Neuronal stem cell (in vitro differentiated cells): Measurements from ENCODE around the gene ASPG.

Experiments
- DNase-seq: peaks from one replicate; pipeline ENCODE4 v3.0.0-alpha.2; 2013; ENCODE audit warnings: low spot score
- H2AFZ ChIP-seq: one replicate; pipeline ENCODE4 v1.6.1; 2013; ENCODE audit warnings: mild to moderate bottlenecking, low read length, inconsistent platforms
- H2AK5ac ChIP-seq: 2 replicates; pipeline ENCODE4 v1.6.1; 2013; ENCODE audit warnings: low read depth, mild to moderate bottlenecking, inconsistent platforms, low read length, moderate library complexity, mixed read lengths
- H2BK120ac ChIP-seq: 2 replicates; pipeline ENCODE4 v1.6.1; 2013; ENCODE audit warnings: low read depth, mild to moderate bottlenecking, inconsistent platforms, low read length, moderate library complexity, mixed read lengths
- H2BK12ac ChIP-seq: one replicate; pipeline ENCODE4 v1.6.1; 2013; ENCODE audit warnings: low read length, inconsistent platforms
- H2BK15ac ChIP-seq: 2 replicates; pipeline ENCODE4 v1.6.1; 2013; ENCODE audit warnings: mild to moderate bottlenecking, low read length, inconsistent platforms, mixed read lengths
- H2BK5ac ChIP-seq: one replicate; pipeline ENCODE4 v1.6.1; 2013; ENCODE audit warnings: inconsistent platforms, mild to moderate bottlenecking, low read length, moderate library complexity
- H3K14ac ChIP-seq: one replicate; pipeline ENCODE4 v1.6.1; 2013; ENCODE audit warnings: low read length, inconsistent platforms
- H3K18ac ChIP-seq: 2 replicates; pipeline ENCODE4 v1.6.1; 2013; ENCODE audit warnings: low read length, inconsistent platforms
- H3K23ac ChIP-seq: 2 replicates; pipeline ENCODE4 v1.6.1; 2013; ENCODE audit warnings: low read depth, mild to moderate bottlenecking, mixed read lengths, low read length, inconsistent platforms; ENCODE audit not compliant: poor library complexity
- H3K27ac ChIP-seq: replicated peaks from 3 replicates; pipeline ENCODE4 v1.5.1; 2013; ENCODE audit warnings: low read length, inconsistent platforms
- H3K27me3 ChIP-seq, 3 experiments: 2 replicates each; pipeline ENCODE4 v1.6.1; 2013; ENCODE audit warnings: low read length in 3 of 3, mild to moderate bottlenecking in 2 of 3, inconsistent platforms in 1 of 3, low read depth in 1 of 3, mixed read lengths in 1 of 3, moderate library complexity in 1 of 3; ENCODE audit not compliant: control insufficient read depth in 3 of 3, insufficient read depth in 3 of 3
- H3K36me3 ChIP-seq, 2 donors: replicated peaks in 1 of 2; 2 replicates each; pipeline ENCODE4 v1.6.1; 2013; ENCODE audit warnings: low read length in 2 of 2; ENCODE audit not compliant: control insufficient read depth in 2 of 2, insufficient read depth in 2 of 2
- H3K4ac ChIP-seq: 2 replicates; pipeline ENCODE4 v1.6.1; 2013; ENCODE audit warnings: inconsistent platforms, mild to moderate bottlenecking, low read length, moderate library complexity
- H3K4me1 ChIP-seq, 2 donors: 1 replicate in 1 of 2; 2 replicates in 1 of 2; pipeline ENCODE4 v1.6.1; 2013; ENCODE audit warnings: low read length in 2 of 2, low read depth in 1 of 2; ENCODE audit not compliant: control insufficient read depth in 2 of 2, insufficient read depth in 1 of 2
- H3K4me2 ChIP-seq: one replicate; pipeline ENCODE4 v1.6.1; 2013; ENCODE audit warnings: mild to moderate bottlenecking, low read length, inconsistent platforms; ENCODE audit not compliant: insufficient read depth, poor library complexity, severe bottlenecking
- H3K4me3 ChIP-seq, 2 donors: 2 replicates each; pipeline ENCODE4 v1.5.1; 2013; ENCODE audit warnings: low read length in 2 of 2, mild to moderate bottlenecking in 2 of 2, inconsistent platforms in 1 of 2, moderate library complexity in 1 of 2
- H3K79me1 ChIP-seq: one replicate; pipeline ENCODE4 v1.6.1; 2013; ENCODE audit warnings: low read depth, mild to moderate bottlenecking, inconsistent platforms, low read length, moderate library complexity
- H3K9ac ChIP-seq: one replicate; pipeline ENCODE4 v1.6.1; 2013; ENCODE audit warnings: mild to moderate bottlenecking, low read depth, low read length, inconsistent platforms; ENCODE audit not compliant: poor library complexity
- H3K9me3 ChIP-seq, 2 donors: replicated peaks in 1 of 2; 2 replicates each; pipeline versions ENCODE3 to v1.6.1; 2013; ENCODE audit warnings: low read length in 2 of 2, mild to moderate bottlenecking in 2 of 2, inconsistent platforms in 1 of 2, low read depth in 1 of 2, mixed read lengths in 1 of 2, moderate library complexity in 1 of 2; ENCODE audit not compliant: control insufficient read depth in 2 of 2, insufficient read depth in 1 of 2
- H4K8ac ChIP-seq: one replicate; pipeline ENCODE4 v1.6.1; 2013; ENCODE audit warnings: low read depth, mild to moderate bottlenecking, inconsistent platforms, low read length, moderate library complexity
- H4K91ac ChIP-seq: one replicate; pipeline ENCODE4 v1.6.1; 2013; ENCODE audit warnings: low read length, low read depth, mild to moderate bottlenecking, inconsistent platforms; ENCODE audit not compliant: poor library complexity
- WGBS, 2 donors: extraction: QIAGEN DNeasy Blood & Tissue Kit; methylation state at CpG; one replicate each; pipeline ENCODE4 v1.1.7; 2013; ENCODE audit warnings: missing lambda C conversion rate in 2 of 2, mixed read lengths in 1 of 2; ENCODE audit not compliant: insufficient read length in 2 of 2, insufficient replicate concordance in 1 of 2; ENCODE audit errors: extremely low coverage in 2 of 2; 5-methylcytosine and 5-hydroxymethylcytosine counted together

The ASPG gene

GRCh38 chr14:104113631-104114420, 28.3 kb downstream of the ASPG start:
- H2BK5ac ChIP-seq: peak overlapping the region; percentile 39
- H3K9ac ChIP-seq: peak overlapping the region; percentile 44
- WGBS, 2 donors: no CpG with 5 or more reads among the region's 23 CpGs
- peaks cover 19 to 64% (median 40%) of the 10 kb centered on the region in 3 experiments for H3K27me3 ChIP-seq
- H4K8ac ChIP-seq: no peak overlapping the region
- peaks cover 0 to 2% of the 10 kb centered on the region in 2 donors for H3K9me3 ChIP-seq
- H3K27ac ChIP-seq: no peak overlapping the region
- H3K4me1 ChIP-seq: peaks cover 6 to 11% of the 10 kb centered on the region in 2 donors
- no peak overlapping the region for H3K4me2 ChIP-seq
- H2BK12ac ChIP-seq: no peak overlapping the region
- no peak overlapping the region for H3K4me3 ChIP-seq
- H3K14ac ChIP-seq: peak overlapping the region; percentile 71
- no peak for DNase-seq
- peak overlapping the region; percentile 75 for H2BK15ac ChIP-seq
- H2AK5ac ChIP-seq: peak overlapping the region; percentile 83
- no peaks in the 10 kb centered on the region for H3K36me3 ChIP-seq
- peak overlapping the region; percentile 76 for H3K18ac ChIP-seq
- peak overlapping the region; percentile 31 for H3K23ac ChIP-seq
- peaks cover 2% of the 10 kb centered on the region for H3K79me1 ChIP-seq
- no peak overlapping the region for H3K4ac ChIP-seq
- no peak overlapping the region for H4K91ac ChIP-seq
- no peak overlapping the region for H2BK120ac ChIP-seq
- H2AFZ ChIP-seq: no peak overlapping the region

- no peak overlapping the region for H3K4ac ChIP-seq
Observed at GRCh38 chr14:104114421-104115130, 29.1 kb downstream of the ASPG start.

GRCh38 chr14:104115131-104115600, 29.7 kb downstream of the ASPG start:
- no peak overlapping the region for H3K4me2 ChIP-seq
- no peaks in the 10 kb centered on the region for H3K79me1 ChIP-seq
- H3K23ac ChIP-seq: no peak overlapping the region
- no peak overlapping the region for H3K4me3 ChIP-seq
- H2AFZ ChIP-seq: no peak overlapping the region
- no peak overlapping the region for H2AK5ac ChIP-seq
- H3K9ac ChIP-seq: no peak overlapping the region
- peak overlapping the region; percentile 71 for H3K18ac ChIP-seq
- no peak overlapping the region for H2BK12ac ChIP-seq
- peaks cover 19 to 77% (median 46%) of the 10 kb centered on the region in 3 experiments for H3K27me3 ChIP-seq
- H3K27ac ChIP-seq: no peak overlapping the region
- H3K14ac ChIP-seq: no peak overlapping the region
- DNase-seq: no peak
- H3K9me3 ChIP-seq: peaks cover 0 to 2% of the 10 kb centered on the region in 2 donors
- no peak overlapping the region for H4K91ac ChIP-seq
- H3K36me3 ChIP-seq: no peaks in the 10 kb centered on the region
- H2BK15ac ChIP-seq: no peak overlapping the region
- H3K4me1 ChIP-seq: peaks cover 0 to 3% of the 10 kb centered on the region in 2 donors
- H4K8ac ChIP-seq: no peak overlapping the region
- no peak overlapping the region for H2BK5ac ChIP-seq
- H2BK120ac ChIP-seq: no peak overlapping the region
- H3K4ac ChIP-seq: no peak overlapping the region
- no CpG with 5 or more reads among the region's 11 CpGs for WGBS, 2 donors

More at GRCh38 chr14:104114421-104115130, 29.1 kb downstream of the ASPG start:
- Histone ChIP-seq H3K27ac (no peak overlapping the region), H2BK15ac (peak overlapping the region; percentile 49), H2AFZ (no peak overlapping the region), H3K36me3 (no peaks in the 10 kb centered on the region), H3K79me1 (peaks cover 2% of the 10 kb centered on the region), H2BK5ac (peak overlapping the region; percentile 39), H3K27me3 (peaks cover 19 to 71% (median 46%) of the 10 kb centered on the region in 3 experiments), H3K4me2 (no peak overlapping the region), H3K23ac (no peak overlapping the region), H2BK12ac (peak overlapping the region; percentile 97), H3K9ac (no peak overlapping the region), H3K14ac (peak overlapping the region; percentile 71), H3K4me3 (no peak overlapping the region), H4K91ac (no peak overlapping the region), H2AK5ac (peak overlapping the region; percentile 83), H3K4me1 (peaks cover 0 to 6% of the 10 kb centered on the region in 2 donors), H3K18ac (peak overlapping the region; percentile 48), H3K9me3 (peaks cover 0 to 2% of the 10 kb centered on the region in 2 donors), H2BK120ac (peak overlapping the region; percentile 31), H4K8ac (no peak overlapping the region)
- no CpG with 5 or more reads among the region's 26 CpGs for WGBS, 2 donors
- no peak for DNase-seq
